DLD1 (cell line): ENCODE measurements around the gene HSF5.
"Not testable (repeated sequence)": the region's sequence is repeated elsewhere in the genome, so short reads cannot be mapped to it uniquely, and the experiment has no call there.

Experiments
- in situ Hi-C: cut with HindIII; loops from 2 replicates; pipeline ENCODE4 v1.10.0; 2017; ENCODE audit warnings: low sequenced_read_pairs

Gene HSF5

GRCh38 chr17:58415371-58416055 lies 72.7 kb downstream of the HSF5 start:
- in situ Hi-C loops = no loop called here

- in situ Hi-C loops = no loop called here
Measured at GRCh38 chr17:58414596-58414997, 73.6 kb downstream of the HSF5 start.

DNA sequence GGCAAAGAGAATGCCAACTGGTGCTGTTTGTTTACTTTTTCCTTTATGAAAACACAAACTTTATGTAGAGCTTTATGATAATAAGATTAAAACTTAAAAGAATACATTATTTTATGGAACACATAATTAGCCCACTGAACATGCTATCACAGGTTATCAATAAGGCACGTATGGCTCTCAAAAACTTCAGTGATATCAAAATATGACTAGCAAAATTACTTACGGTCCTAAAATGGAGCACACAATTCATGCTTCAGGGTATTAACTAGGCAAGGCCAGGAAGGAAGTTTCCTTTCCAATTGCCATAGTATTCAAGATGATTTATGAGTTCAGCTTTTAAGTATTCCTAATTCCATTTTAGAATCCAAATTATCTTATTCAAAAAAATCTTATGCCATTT lies 74.5 kb downstream of the HSF5 start:
- in situ Hi-C loops = no loop called here

DNA sequence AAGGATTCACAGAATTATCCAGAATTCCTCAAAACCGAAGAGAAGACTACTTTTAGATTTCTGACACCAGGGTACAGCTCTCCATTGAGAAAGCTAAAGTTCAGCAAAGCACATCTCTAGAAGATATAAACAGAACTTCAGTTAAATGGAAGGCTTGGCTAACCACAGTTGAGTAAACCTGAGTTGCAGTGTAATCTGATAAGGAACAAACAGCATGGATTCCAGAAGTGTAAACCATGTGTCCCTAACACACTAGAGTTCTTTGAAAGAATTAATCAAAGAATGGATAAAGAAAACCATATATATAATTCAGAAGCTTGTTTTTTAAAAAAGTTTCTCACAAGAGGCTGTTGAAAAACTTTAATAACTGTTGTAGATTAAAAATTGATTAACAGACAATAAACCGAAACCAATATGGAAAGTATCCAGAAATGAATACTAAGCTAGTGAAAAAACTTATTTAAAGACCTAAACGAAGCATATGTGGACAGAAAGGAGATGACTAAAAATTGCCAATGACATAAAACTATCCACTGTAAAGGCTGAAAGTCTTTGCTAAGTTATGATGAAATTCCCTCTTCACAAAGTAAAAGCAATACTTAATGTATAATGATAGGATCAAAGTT lies 75.1 kb downstream of the HSF5 start:
- in situ Hi-C loops = no loop called here

- in situ Hi-C loops = no loop called here
Measured at GRCh38 chr17:58412064-58412703, 76.0 kb downstream of the HSF5 start.

DNA sequence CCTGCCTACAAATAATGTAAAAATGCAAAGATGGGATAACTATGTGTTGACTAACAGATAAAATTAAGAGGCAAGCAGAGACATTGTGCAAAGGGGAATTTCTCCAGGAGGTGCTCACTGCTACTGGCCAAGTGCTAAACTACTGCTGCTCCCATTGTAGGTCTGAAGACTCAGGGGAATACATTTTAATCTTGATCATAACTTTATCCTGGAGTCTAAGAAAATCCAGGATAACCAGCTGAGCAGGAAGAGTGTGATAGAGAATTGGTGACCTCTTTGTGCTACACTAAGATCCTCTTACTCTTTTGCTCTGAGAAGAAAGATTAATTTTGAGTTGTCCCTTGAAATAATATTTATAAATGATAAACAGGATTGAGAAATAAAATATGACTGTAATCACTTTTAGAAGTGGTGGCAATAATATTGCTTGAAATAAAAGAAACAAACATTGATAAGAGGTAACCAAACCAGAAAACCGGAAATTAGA lies 76.8 kb downstream of the HSF5 start:
- in situ Hi-C loops = no loop called here

- in situ Hi-C loops = no loop called here
Measured at GRCh38 chr17:58410714-58411407, 77.3 kb downstream of the HSF5 start.

GRCh38 chr17:58409432-58409831 lies 78.8 kb downstream of the HSF5 start:
- in situ Hi-C loops = no loop called here

- in situ Hi-C loops = no loop called here
Measured at GRCh38 chr17:58403311-58403710, 84.9 kb downstream of the HSF5 start.

GRCh38 chr17:58402679-58403078 lies 85.5 kb downstream of the HSF5 start:
- in situ Hi-C loops = no loop called here

DNA sequence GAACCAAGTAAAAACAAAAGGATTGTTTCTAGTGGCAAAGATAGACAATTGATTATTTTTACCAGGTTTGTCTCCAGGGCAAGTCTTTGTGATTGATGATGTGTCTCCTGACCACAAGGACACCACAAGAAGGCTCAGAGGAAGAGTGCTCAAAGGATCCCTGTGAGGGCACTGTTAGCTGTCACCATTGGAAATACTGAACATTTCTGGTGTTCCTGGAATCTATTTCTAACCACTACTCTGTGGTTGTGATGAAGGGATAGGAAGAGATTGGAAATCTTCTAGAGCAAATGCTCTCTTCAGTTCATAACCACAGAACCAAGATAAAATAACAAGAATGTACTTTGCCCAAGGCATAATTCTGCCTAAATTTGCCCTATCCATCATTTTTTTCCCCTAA lies 86.2 kb downstream of the HSF5 start:
- in situ Hi-C loops = no loop called here

DNA sequence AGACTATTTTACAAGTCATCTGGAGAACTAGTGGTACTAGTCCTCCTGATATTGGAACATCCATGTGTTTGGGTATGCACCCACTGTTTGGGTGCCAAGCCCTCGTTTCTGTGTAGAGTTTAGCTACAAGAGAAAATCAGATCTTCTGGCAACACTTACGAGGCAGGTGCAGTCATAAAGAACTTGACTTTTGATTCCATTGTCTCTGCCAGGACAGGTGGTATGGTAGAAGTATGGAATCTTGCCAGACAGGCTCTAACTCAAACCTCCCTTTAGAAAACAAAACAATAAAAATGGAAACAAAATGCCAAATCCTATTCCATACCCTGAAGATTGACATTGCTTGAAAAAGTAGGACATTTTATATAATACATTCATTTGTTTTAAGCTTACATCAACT lies 86.9 kb downstream of the HSF5 start:
- in situ Hi-C loops = no loop called here

DNA sequence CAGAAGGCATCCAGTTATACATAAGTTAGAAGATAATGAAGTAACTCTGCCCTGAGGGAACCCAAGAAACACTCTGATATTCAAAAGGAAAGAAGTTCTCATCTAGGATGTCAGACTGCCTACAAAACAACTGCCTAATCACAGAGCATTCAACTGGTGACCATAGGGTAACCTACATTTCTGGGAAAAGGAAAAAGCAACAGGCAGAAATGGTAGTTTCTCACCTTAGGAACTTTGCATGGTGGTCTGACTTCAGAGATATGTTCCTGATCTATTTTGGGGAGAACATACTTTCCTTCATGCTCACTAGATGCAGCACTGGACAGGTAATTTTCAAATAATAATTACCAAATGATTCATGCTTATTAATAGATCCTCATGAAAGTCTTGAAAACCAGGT lies 87.4 kb downstream of the HSF5 start:
- in situ Hi-C loops = no loop called here

- in situ Hi-C loops = no loop called here
Measured at GRCh38 chr17:58399974-58400373, 88.2 kb downstream of the HSF5 start.

GRCh38 chr17:58398574-58399266 lies 89.5 kb downstream of the HSF5 start:
- in situ Hi-C loops = no loop called here

DNA sequence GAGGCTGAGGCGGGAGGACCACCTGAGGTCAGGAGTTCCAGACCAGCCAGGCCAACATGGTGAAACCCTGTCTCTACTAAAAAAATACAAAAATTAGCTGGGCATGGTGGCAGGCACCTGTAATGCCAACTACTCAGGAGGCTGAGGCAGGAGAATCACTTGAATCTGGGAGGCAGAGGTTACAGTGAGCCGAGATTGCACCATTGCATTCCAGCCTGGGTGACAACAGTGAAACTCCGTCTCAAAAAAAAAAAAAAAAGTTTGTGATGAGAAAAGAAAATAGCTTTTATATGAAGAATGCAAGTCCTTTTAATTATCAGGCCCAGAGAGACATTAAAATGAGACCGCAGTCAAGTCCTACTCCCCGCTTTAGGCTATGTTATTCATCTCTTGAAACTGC lies 90.8 kb downstream of the HSF5 start:
- in situ Hi-C loops = not testable (repeated sequence)

- in situ Hi-C loops = no loop called here
Measured at GRCh38 chr17:58396173-58396572, 92.0 kb downstream of the HSF5 start.

GRCh38 chr17:58394534-58395223 lies 93.5 kb downstream of the HSF5 start:
- in situ Hi-C loops = no loop called here

GRCh38 chr17:58391302-58391984 lies 96.8 kb downstream of the HSF5 start:
- in situ Hi-C loops = no loop called here

- in situ Hi-C loops = no loop called here
Measured at GRCh38 chr17:58390884-58391283, 97.3 kb downstream of the HSF5 start.
